WTC11 (cell line): ENCODE data around the gene EYA2. TPM values are rescaled to one million over a fixed set of nuclear protein-coding genes. Genes with fewer than 3 reads are reported as not detected.

Experiments
- ATAC-seq: fragments of 200-7000 bp; cut with Tn5 transposase; 2 replicates; pipeline ENCODE4 v1.10.0; 2021; ENCODE audit warnings: mild to moderate bottlenecking, moderate library complexity
- CTCF ChIA-PET: fragments of 300-600 bp; sonication (Branson Sonifier 250); formaldehyde crosslinking; loops from one replicate; lab custom pipeline; 2021; ENCODE audit warnings: antibody characterized with exemption; lab: Charles Lee
- POLR2A ChIA-PET: fragments of 350-600 bp; sonication (Branson Sonifier 250); formaldehyde crosslinking; loops from one replicate; lab custom pipeline; 2021; ENCODE audit warnings: antibody characterized with exemption; lab: Charles Lee
- DNase-seq: peaks from one replicate; pipeline ENCODE4 v3.0.0; 2021; ENCODE audit warnings: low spot score
- H3K27ac Mint-ChIP-seq: 2 replicates; pipeline ENCODE4 v1.8.0; 2021; ENCODE audit warnings: mixed read lengths
- H3K27me3 Mint-ChIP-seq: 2 replicates; pipeline ENCODE4 v1.8.0; 2021; ENCODE audit warnings: low read depth, mild to moderate bottlenecking, moderate library complexity, mixed read lengths
- H3K36me3 Mint-ChIP-seq: 2 replicates; pipeline ENCODE4 v1.8.0; 2021; ENCODE audit warnings: mixed read lengths
- H3K4me1 Mint-ChIP-seq: 2 replicates; pipeline ENCODE4 v1.8.0; 2022; ENCODE audit warnings: mixed read lengths
- H3K4me3 Mint-ChIP-seq: 2 replicates; pipeline ENCODE4 v1.8.0; 2021; ENCODE audit warnings: mild to moderate bottlenecking, moderate library complexity, mixed read lengths
- H3K9me3 Mint-ChIP-seq: 2 replicates; pipeline ENCODE4 v1.8.0; 2021; ENCODE audit warnings: mixed read lengths
- CREM ChIP-seq: sonication (generic); formaldehyde crosslinking; IDR thresholded peaks from 2 replicates; pipeline ENCODE4 v1.8.1; 2022; ENCODE audit warnings: mild to moderate bottlenecking, missing genetic modification reagents, moderate library complexity
- ELF4 ChIP-seq: sonication (generic); formaldehyde crosslinking; IDR thresholded peaks from 2 replicates; pipeline ENCODE4 v1.8.1; 2022; ENCODE audit warnings: low read depth, mild to moderate bottlenecking, moderate library complexity, missing genetic modification reagents
- ETV6 ChIP-seq: sonication (generic); formaldehyde crosslinking; IDR thresholded peaks from 2 replicates; pipeline ENCODE4 v1.8.1; 2022; ENCODE audit warnings: mild to moderate bottlenecking, missing genetic modification reagents
- FOXJ3 ChIP-seq: sonication (generic); formaldehyde crosslinking; IDR thresholded peaks from 2 replicates; pipeline ENCODE4 v1.9.0; 2021; ENCODE audit warnings: missing genetic modification reagents, mild to moderate bottlenecking, borderline replicate concordance
- FOXP1 ChIP-seq: sonication (generic); formaldehyde crosslinking; IDR thresholded peaks from 2 replicates; pipeline ENCODE4 v1.8.0; 2022; ENCODE audit warnings: missing genetic modification reagents, mild to moderate bottlenecking, moderate library complexity, borderline replicate concordance
- MXD4 ChIP-seq: fragments of 250-450 bp; sonication (Bioruptor Pico); IDR thresholded peaks from 2 replicates; pipeline ENCODE4 v1.8.0; 2021; ENCODE audit warnings: mild to moderate bottlenecking, moderate library complexity, borderline replicate concordance
- NR2C2 ChIP-seq: sonication (generic); formaldehyde crosslinking; IDR thresholded peaks from 2 replicates; pipeline ENCODE4 v1.8.0; 2022; ENCODE audit warnings: mild to moderate bottlenecking, missing genetic modification reagents
- NR3C1 ChIP-seq: sonication (generic); formaldehyde crosslinking; conservative IDR thresholded peaks from 2 replicates; pipeline ENCODE4 v1.8.1; 2023; ENCODE audit warnings: low read depth, mild to moderate bottlenecking, missing genetic modification reagents
- OVOL2 ChIP-seq: fragments of 250-450 bp; sonication (Bioruptor Pico); IDR thresholded peaks from 2 replicates; pipeline ENCODE4 v1.9.0; 2021; ENCODE audit warnings: mild to moderate bottlenecking, borderline replicate concordance
- PRRX2 ChIP-seq: fragments of 250-450 bp; sonication (Bioruptor Pico); IDR thresholded peaks from 2 replicates; pipeline ENCODE4 v1.8.0; 2021; ENCODE audit warnings: mild to moderate bottlenecking
- RORB ChIP-seq: fragments of 250-450 bp; sonication (Bioruptor Pico); IDR thresholded peaks from 2 replicates; pipeline ENCODE4 v1.9.0; 2021; ENCODE audit warnings: mild to moderate bottlenecking
- SMAD3 ChIP-seq: sonication (generic); formaldehyde crosslinking; IDR thresholded peaks from 2 replicates; pipeline ENCODE4 v1.8.0; 2022; ENCODE audit warnings: missing genetic modification reagents, mild to moderate bottlenecking, borderline replicate concordance
- TEAD1 ChIP-seq: sonication (generic); formaldehyde crosslinking; IDR thresholded peaks from 2 replicates; pipeline ENCODE4 v1.8.0; 2022; ENCODE audit warnings: mild to moderate bottlenecking, missing genetic modification reagents
- TEAD4 ChIP-seq: sonication (generic); formaldehyde crosslinking; IDR thresholded peaks from 2 replicates; pipeline ENCODE4 v1.8.0; 2022; ENCODE audit warnings: mild to moderate bottlenecking, missing genetic modification reagents
- TP53 ChIP-seq: sonication (generic); formaldehyde crosslinking; IDR thresholded peaks from 2 replicates; pipeline ENCODE4 v1.8.1; 2023; ENCODE audit warnings: mild to moderate bottlenecking, missing genetic modification reagents
- ZNF219 ChIP-seq: sonication (generic); formaldehyde crosslinking; IDR thresholded peaks from 2 replicates; pipeline ENCODE4 v1.8.0; 2023; ENCODE audit warnings: missing genetic modification reagents, mild to moderate bottlenecking, borderline replicate concordance
- ZNF317 ChIP-seq: sonication (generic); formaldehyde crosslinking; IDR thresholded peaks from 2 replicates; pipeline ENCODE4 v1.8.1; 2023; ENCODE audit warnings: low read depth, mild to moderate bottlenecking, moderate library complexity, missing genetic modification reagents, borderline replicate concordance
- ZNF396 ChIP-seq: fragments of 250-450 bp; sonication (Bioruptor Pico); IDR thresholded peaks from 2 replicates; pipeline ENCODE4 v1.8.0; 2021; ENCODE audit warnings: mild to moderate bottlenecking, moderate library complexity, borderline replicate concordance
- ZNF423 ChIP-seq: fragments of 250-450 bp; sonication (Bioruptor Pico); IDR thresholded peaks from 2 replicates; pipeline ENCODE4 v2.1.2; 2022; ENCODE audit warnings: mild to moderate bottlenecking, moderate library complexity
- total RNA-seq: library from RNA; stranded (reverse); gene quantifications from 3 replicates; pipeline ENCODE4 v1.2.3, GENCODE V29; 2021
- TF ChIP-seq, protein P1 (sequence below): fragments of 250-450 bp; sonication (Bioruptor Pico); IDR thresholded peaks from 2 replicates; pipeline ENCODE4 v1.9.0; 2021; ENCODE audit warnings: mild to moderate bottlenecking
- TF ChIP-seq, protein P2 (sequence below): sonication (generic); formaldehyde crosslinking; IDR thresholded peaks from 2 replicates; pipeline ENCODE4 v1.8.0; 2023; ENCODE audit warnings: missing genetic modification reagents
- TF ChIP-seq, protein P3 (sequence below): sonication (generic); formaldehyde crosslinking; conservative IDR thresholded peaks from 2 replicates; pipeline ENCODE4 v1.8.1; 2022; ENCODE audit warnings: mild to moderate bottlenecking, missing genetic modification reagents
- TF ChIP-seq, protein P4 (sequence below): sonication (generic); formaldehyde crosslinking; IDR thresholded peaks from 2 replicates; pipeline ENCODE4 v1.8.0; 2023; ENCODE audit warnings: missing genetic modification reagents, mild to moderate bottlenecking, borderline replicate concordance
- TF ChIP-seq, protein P5 (sequence below): sonication (generic); formaldehyde crosslinking; IDR thresholded peaks from 2 replicates; pipeline ENCODE4 v1.8.1; 2022; ENCODE audit warnings: low read depth, missing genetic modification reagents, borderline replicate concordance
- TF ChIP-seq, protein P6 (sequence below): sonication (generic); formaldehyde crosslinking; IDR thresholded peaks from 2 replicates; pipeline ENCODE4 v1.8.1; 2022; ENCODE audit warnings: low read depth, mild to moderate bottlenecking, moderate library complexity, missing genetic modification reagents, borderline replicate concordance

The EYA2 gene
- total RNA-seq, 1 experiment from 2014 or later = 1.5 TPM

DNA sequence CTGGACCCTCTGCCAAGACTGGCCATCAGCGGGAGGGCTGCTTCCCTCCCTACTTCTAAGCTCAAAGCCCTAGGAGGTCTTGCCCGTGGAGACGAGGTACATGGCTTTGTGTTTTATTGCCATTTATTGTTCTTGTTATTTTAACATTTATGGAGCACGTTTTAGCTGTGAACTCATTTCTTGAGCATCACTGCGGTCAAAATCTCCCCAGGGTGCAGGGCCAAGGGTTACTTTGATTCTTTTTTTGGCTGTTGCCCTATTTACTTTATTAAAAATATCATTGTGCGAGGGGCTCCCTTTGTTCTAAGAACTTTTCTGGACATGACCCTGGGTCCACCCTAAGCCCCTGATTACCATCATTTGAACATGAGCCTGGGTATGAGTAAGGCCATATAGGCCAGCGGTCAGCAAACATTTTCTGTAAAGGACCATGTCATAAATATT, 51.6 kb downstream of the EYA2 start:
- Mint-ChIP-seq H3K4me3 (no peak overlapping the region), H3K27me3 (no peaks in the 10 kb centered on the region), H3K27ac (peak overlapping the region; percentile 20; the same call in 1 of the 2 replicates), H3K4me1 (peaks cover 8% of the 10 kb centered on the region), H3K9me3 (peaks cover 6% of the 10 kb centered on the region), H3K36me3 (no peaks in the 10 kb centered on the region)
- CTCF ChIA-PET = no interaction called here
- ATAC-seq (no peak), DNase-seq (no peak)
- POLR2A ChIA-PET = no interaction called here
- TF ChIP-seq FOXJ3 (CRISPR knock-in tag) = no peak
- no peak for TF ChIP-seq ZNF317 (CRISPR knock-in tag)
- no peak for TF ChIP-seq ETV6
- no peak for TF ChIP-seq FOXP1
- no peak for TF ChIP-seq TP53 (CRISPR knock-in tag)
- no peak for TF ChIP-seq TEAD1
- no peak for TF ChIP-seq CREM
- TF ChIP-seq, protein P1, sequence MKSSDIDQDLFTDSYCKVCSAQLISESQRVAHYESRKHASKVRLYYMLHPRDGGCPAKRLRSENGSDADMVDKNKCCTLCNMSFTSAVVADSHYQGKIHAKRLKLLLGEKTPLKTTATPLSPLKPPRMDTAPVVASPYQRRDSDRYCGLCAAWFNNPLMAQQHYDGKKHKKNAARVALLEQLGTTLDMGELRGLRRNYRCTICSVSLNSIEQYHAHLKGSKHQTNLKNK = no peak
- TF ChIP-seq, protein P2, sequence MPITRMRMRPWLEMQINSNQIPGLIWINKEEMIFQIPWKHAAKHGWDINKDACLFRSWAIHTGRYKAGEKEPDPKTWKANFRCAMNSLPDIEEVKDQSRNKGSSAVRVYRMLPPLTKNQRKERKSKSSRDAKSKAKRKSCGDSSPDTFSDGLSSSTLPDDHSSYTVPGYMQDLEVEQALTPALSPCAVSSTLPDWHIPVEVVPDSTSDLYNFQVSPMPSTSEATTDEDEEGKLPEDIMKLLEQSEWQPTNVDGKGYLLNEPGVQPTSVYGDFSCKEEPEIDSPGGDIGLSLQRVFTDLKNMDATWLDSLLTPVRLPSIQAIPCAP (CRISPR knock-in tag) = no peak
- no peak for TF ChIP-seq ZNF219 (CRISPR knock-in tag)
- TF ChIP-seq, protein P3, sequence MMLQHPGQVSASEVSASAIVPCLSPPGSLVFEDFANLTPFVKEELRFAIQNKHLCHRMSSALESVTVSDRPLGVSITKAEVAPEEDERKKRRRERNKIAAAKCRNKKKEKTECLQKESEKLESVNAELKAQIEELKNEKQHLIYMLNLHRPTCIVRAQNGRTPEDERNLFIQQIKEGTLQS (CRISPR knock-in tag) = no peak
- TF ChIP-seq TEAD4 = no peak

DNA sequence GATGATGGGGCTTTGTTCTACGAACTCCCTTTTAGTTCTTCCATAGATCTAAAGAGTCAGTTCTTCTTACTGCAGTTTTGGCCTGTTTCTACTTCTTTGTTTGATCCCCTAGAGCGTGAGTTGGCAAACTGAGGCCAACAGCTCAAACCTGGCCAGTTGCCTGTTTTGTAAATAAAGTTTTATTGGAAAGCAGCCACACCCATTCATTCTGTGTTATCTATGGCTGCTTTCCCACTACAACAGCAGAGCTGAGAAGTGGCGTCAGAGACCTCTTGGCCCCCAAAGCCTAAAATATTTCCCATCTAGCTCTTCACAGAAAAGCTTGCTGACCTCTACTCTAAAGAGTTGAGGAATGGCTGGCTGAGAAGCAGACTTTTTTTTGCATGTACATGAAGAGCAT, 52.2 kb downstream of the EYA2 start:
- Mint-ChIP-seq H3K4me1 (peaks cover 9% of the 10 kb centered on the region), H3K27ac (no peak overlapping the region), H3K4me3 (no peak overlapping the region), H3K36me3 (no peaks in the 10 kb centered on the region)
- no peak for DNase-seq
- CTCF ChIA-PET = interaction anchor here (0.7 to 1.2 kb wide), 2 partner anchors 8 to 132 kb away, joined by 3 to 5 read pairs; no protein-coding TSS in a partner anchor
- TF ChIP-seq, protein P1 = no peak
- TF ChIP-seq, all 79 proteins: peak for 0
- Mint-ChIP-seq H3K9me3 (peaks cover 6% of the 10 kb centered on the region), H3K27me3 (no peaks in the 10 kb centered on the region)
- no peak for ATAC-seq
- POLR2A ChIA-PET = no interaction called here

DNA sequence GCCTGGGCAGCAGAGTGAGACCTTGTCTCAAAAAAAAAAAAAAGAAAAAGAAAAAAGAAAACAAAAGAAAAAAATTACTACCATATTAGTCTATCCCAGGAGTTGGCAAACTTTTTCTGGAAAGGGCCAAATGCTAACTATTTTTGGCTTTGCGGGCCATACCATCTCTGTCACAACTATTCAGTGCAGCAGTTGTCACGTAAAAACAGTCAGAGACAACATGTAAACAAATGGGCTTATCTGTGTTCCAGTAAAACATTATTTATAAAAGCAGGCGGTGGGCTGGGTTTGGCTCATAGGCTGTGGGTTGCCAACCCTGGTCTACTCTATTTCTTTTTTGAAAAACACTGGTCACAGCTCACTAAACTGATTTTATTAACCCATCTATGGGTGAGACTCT, 53.4 kb downstream of the EYA2 start:
- no peak for ATAC-seq

DNA sequence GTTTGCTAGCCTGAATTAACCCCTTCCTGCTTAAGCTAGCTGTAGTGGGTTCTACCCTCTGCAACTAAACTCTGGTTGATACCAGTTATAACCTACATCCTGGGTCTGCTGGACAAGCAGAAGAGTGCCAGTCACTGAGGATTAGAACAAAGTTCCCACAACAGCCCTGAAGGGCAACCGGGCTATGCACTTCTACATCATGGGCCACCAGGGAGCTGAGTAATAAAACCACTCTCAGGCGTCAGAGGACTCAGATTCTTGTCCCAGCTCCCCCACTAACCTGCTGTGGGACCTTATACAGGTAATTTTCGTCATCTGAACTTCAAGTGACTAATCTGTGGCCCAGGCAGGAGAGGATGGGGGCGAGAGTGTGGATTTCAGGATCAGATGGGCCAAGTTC, 56.8 kb downstream of the EYA2 start:
- Mint-ChIP-seq H3K4me1 (peaks cover 7% of the 10 kb centered on the region), H3K9me3 (peaks cover 14% of the 10 kb centered on the region), H3K4me3 (no peak overlapping the region), H3K27me3 (no peaks in the 10 kb centered on the region), H3K36me3 (no peaks in the 10 kb centered on the region), H3K27ac (no peak overlapping the region)
- ChIA-PET POLR2A (no interaction called here), CTCF (interaction anchor here (1.6 kb wide), 1 partner anchor 131 kb away, joined by 6 read pairs; no protein-coding TSS in a partner anchor)
- ATAC-seq = no peak
- no peak for DNase-seq
- TF ChIP-seq PRRX2 (CRISPR knock-in tag) (no peak), ELF4 (CRISPR knock-in tag) (no peak), ZNF423 (CRISPR knock-in tag) (no peak), NR3C1 (CRISPR knock-in tag) (no peak)
- TF ChIP-seq, protein P4, sequence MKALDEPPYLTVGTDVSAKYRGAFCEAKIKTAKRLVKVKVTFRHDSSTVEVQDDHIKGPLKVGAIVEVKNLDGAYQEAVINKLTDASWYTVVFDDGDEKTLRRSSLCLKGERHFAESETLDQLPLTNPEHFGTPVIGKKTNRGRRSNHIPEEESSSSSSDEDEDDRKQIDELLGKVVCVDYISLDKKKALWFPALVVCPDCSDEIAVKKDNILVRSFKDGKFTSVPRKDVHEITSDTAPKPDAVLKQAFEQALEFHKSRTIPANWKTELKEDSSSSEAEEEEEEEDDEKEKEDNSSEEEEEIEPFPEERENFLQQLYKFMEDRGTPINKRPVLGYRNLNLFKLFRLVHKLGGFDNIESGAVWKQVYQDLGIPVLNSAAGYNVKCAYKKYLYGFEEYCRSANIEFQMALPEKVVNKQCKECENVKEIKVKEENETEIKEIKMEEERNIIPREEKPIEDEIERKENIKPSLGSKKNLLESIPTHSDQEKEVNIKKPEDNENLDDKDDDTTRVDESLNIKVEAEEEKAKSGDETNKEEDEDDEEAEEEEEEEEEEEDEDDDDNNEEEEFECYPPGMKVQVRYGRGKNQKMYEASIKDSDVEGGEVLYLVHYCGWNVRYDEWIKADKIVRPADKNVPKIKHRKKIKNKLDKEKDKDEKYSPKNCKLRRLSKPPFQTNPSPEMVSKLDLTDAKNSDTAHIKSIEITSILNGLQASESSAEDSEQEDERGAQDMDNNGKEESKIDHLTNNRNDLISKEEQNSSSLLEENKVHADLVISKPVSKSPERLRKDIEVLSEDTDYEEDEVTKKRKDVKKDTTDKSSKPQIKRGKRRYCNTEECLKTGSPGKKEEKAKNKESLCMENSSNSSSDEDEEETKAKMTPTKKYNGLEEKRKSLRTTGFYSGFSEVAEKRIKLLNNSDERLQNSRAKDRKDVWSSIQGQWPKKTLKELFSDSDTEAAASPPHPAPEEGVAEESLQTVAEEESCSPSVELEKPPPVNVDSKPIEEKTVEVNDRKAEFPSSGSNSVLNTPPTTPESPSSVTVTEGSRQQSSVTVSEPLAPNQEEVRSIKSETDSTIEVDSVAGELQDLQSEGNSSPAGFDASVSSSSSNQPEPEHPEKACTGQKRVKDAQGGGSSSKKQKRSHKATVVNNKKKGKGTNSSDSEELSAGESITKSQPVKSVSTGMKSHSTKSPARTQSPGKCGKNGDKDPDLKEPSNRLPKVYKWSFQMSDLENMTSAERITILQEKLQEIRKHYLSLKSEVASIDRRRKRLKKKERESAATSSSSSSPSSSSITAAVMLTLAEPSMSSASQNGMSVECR (CRISPR knock-in tag) = no peak
- TF ChIP-seq, protein P5, sequence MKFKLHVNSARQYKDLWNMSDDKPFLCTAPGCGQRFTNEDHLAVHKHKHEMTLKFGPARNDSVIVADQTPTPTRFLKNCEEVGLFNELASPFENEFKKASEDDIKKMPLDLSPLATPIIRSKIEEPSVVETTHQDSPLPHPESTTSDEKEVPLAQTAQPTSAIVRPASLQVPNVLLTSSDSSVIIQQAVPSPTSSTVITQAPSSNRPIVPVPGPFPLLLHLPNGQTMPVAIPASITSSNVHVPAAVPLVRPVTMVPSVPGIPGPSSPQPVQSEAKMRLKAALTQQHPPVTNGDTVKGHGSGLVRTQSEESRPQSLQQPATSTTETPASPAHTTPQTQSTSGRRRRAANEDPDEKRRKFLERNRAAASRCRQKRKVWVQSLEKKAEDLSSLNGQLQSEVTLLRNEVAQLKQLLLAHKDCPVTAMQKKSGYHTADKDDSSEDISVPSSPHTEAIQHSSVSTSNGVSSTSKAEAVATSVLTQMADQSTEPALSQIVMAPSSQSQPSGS = no peak

More for the DNA sequence above, 53.4 kb downstream of the EYA2 start:
- no peak for DNase-seq
- ChIA-PET POLR2A (no interaction called here), CTCF (interaction anchor here (0.7 to 1.2 kb wide), 3 partner anchors 9 to 248 kb away, joined by 3 to 5 read pairs (median 4); no protein-coding TSS in a partner anchor)
- TF ChIP-seq SMAD3 (CRISPR knock-in tag) (no peak), ETV6 (no peak), OVOL2 (CRISPR knock-in tag) (no peak), ZNF396 (CRISPR knock-in tag) (no peak), NR2C2 (CRISPR knock-in tag) (no peak), MXD4 (CRISPR knock-in tag) (no peak), RORB (CRISPR knock-in tag) (no peak)
- TF ChIP-seq, protein P6, sequence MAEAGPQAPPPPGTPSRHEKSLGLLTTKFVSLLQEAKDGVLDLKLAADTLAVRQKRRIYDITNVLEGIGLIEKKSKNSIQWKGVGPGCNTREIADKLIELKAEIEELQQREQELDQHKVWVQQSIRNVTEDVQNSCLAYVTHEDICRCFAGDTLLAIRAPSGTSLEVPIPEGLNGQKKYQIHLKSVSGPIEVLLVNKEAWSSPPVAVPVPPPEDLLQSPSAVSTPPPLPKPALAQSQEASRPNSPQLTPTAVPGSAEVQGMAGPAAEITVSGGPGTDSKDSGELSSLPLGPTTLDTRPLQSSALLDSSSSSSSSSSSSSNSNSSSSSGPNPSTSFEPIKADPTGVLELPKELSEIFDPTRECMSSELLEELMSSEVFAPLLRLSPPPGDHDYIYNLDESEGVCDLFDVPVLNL = no peak
- Mint-ChIP-seq H3K36me3 (no peaks in the 10 kb centered on the region), H3K27me3 (no peaks in the 10 kb centered on the region), H3K9me3 (peaks cover 6% of the 10 kb centered on the region), H3K27ac (no peak overlapping the region), H3K4me1 (peaks cover 12% of the 10 kb centered on the region), H3K4me3 (no peak overlapping the region)
